Peyer's patch (tissue), 4 donors: ENCODE data around the gene PCDHB14. TPM values are rescaled to one million over a fixed set of nuclear protein-coding genes. Genes with fewer than 3 reads are reported as not detected.
"Not testable (repeated sequence)": the region's sequence is repeated elsewhere in the genome, so short reads cannot be mapped to it uniquely, and the experiment has no call there.

Experiments used
- DNase-seq, 3 donors: peaks; one replicate each; pipeline ENCODE4 v3.0.0-alpha.2; 2017 to 2019
- H3K27ac ChIP-seq, 4 donors: fragments of 200-600 bp; sonication (generic); one replicate each; pipeline ENCODE4 v1.5.1; 2016 to 2019
- H3K27me3 ChIP-seq, 2 donors: fragments of 200-600 bp; sonication (generic); one replicate each; pipeline ENCODE4 v1.5.1; 2019
- H3K36me3 ChIP-seq, 3 donors: fragments of 200-600 bp; sonication (generic); one replicate each; pipeline ENCODE4 v1.5.1; 2016 to 2019
- H3K4me1 ChIP-seq, 4 donors: fragments of 200-600 bp; sonication (generic); one replicate each; pipeline ENCODE4 v1.5.1; 2016 to 2019
- H3K4me3 ChIP-seq, 4 donors: fragments of 200-600 bp; sonication (generic); 1 replicate in 3 of 4; 2 replicates in 1 of 4; pipeline ENCODE4 v1.5.1; 2016 to 2019; ENCODE audit warnings: mild to moderate bottlenecking in 1 of 4
- H3K9me3 ChIP-seq, 4 donors: fragments of 200-600 bp; sonication (generic); one replicate each; pipeline ENCODE4 v1.5.1; 2016 to 2019; ENCODE audit warnings: mild to moderate bottlenecking in 1 of 4
- POLR2A ChIP-seq, 2 donors: fragments of 450-650 bp; IDR thresholded peaks; one replicate each; pipeline ENCODE4 v1.5.1; 2017; ENCODE audit warnings: antibody characterized with exemption in 2 of 2, mild to moderate bottlenecking in 2 of 2, moderate library complexity in 2 of 2
- total RNA-seq, 4 donors: library from RNA; depleted of rRNA; stranded (reverse); fragments of >200 nt; gene quantifications; one replicate each; pipeline ENCODE4 v1.1.0, GENCODE V29; 2016
- TF ChIP-seq, protein P1 (sequence below), 6 experiments: fragments of 450-650 bp in 4 of 6; fragments of 200-600 bp in 2 of 6; sonication (generic) in 1 of 6; IDR thresholded peaks; one replicate each; pipeline ENCODE4 v1.5.1; 2017 to 2019; ENCODE audit warnings: antibody characterized with exemption in 6 of 6, mild to moderate bottlenecking in 3 of 6, moderate library complexity in 1 of 6

The PCDHB14 gene
- total RNA-seq, 4 donors from 2014 or later: 0.19 to 1.1 (median 0.54) TPM; not detected in 1

GRCh38 chr5:141182248-141182647 is 40.9 kb upstream of the PCDHB14 start, which contains the start of gene PCDHB16:
Gene PCDHB16, plus strand, starts transcription at chr5:141182387. Its CDS starts 173 bp downstream, at chr5:141182560.
- H3K9me3 ChIP-seq: peaks cover 0 to 28% (median 2%) of the 10 kb centered on the region in 4 donors
- no peak for DNase-seq
- H3K27me3 ChIP-seq: no peaks in the 10 kb centered on the region
- no peak for TF ChIP-seq POLR2A (IDR thresholded peaks at IDR 0.05)
- no peaks in the 10 kb centered on the region for H3K36me3 ChIP-seq
- peak within 1 kb of the TSS in 1 of 4 donors; percentile 19 for H3K4me3 ChIP-seq
- H3K27ac ChIP-seq: no peak within 1 kb of the TSS
- H3K4me1 ChIP-seq: no peaks in the 10 kb centered on the region

DNA sequence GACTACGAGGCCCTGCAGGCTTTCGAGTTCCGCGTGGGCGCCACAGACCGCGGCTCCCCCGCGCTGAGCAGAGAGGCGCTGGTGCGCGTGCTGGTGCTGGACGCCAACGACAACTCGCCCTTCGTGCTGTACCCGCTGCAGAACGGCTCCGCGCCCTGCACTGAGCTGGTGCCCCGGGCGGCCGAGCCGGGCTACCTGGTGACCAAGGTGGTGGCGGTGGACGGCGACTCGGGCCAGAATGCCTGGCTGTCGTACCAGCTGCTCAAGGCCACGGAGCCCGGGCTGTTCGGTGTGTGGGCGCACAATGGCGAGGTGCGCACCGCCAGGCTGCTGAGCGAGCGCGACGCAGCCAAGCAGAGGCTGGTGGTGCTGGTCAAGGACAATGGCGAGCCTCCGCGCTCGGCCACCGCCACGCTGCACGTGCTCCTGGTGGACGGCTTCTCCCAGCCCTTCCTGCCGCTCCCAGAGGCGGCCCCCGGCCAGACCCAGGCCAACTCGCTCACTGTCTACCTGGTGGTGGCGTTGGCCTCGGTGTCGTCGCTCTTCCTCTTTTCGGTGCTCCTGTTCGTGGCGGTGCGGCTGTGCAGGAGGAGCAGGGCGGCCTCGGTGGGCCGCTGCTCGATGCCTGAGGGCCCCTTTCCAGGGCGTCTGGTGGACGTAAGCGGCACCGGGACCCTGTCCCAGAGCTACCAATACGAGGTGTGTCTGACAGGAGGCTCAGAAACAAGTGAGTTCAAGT is 38.9 kb upstream of the PCDHB14 start:
- not testable (repeated sequence) for DNase-seq, H3K36me3 ChIP-seq, H3K4me1 ChIP-seq, H3K27me3 ChIP-seq, H3K4me3 ChIP-seq, H3K27ac ChIP-seq
- peaks cover 0 to 20% (median under 1%) of the 10 kb centered on the region in 4 donors for H3K9me3 ChIP-seq

- no peak for DNase-seq
- H3K4me1 ChIP-seq: no peaks in the 10 kb centered on the region
- no peak for TF ChIP-seq POLR2A (IDR thresholded peaks at IDR 0.05)
- TF ChIP-seq, protein P1, sequence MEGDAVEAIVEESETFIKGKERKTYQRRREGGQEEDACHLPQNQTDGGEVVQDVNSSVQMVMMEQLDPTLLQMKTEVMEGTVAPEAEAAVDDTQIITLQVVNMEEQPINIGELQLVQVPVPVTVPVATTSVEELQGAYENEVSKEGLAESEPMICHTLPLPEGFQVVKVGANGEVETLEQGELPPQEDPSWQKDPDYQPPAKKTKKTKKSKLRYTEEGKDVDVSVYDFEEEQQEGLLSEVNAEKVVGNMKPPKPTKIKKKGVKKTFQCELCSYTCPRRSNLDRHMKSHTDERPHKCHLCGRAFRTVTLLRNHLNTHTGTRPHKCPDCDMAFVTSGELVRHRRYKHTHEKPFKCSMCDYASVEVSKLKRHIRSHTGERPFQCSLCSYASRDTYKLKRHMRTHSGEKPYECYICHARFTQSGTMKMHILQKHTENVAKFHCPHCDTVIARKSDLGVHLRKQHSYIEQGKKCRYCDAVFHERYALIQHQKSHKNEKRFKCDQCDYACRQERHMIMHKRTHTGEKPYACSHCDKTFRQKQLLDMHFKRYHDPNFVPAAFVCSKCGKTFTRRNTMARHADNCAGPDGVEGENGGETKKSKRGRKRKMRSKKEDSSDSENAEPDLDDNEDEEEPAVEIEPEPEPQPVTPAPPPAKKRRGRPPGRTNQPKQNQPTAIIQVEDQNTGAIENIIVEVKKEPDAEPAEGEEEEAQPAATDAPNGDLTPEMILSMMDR (IDR thresholded peaks at IDR 0.05): peak in 3 of 6 experiments; percentile 8 to 18 (median 16)
- no peaks in the 10 kb centered on the region for H3K27me3 ChIP-seq
- H3K4me3 ChIP-seq: no peak within 1 kb of the TSS
- H3K36me3 ChIP-seq: no peaks in the 10 kb centered on the region
- H3K27ac ChIP-seq: no peak within 1 kb of the TSS
- peaks cover 0 to 19% (median 0%) of the 10 kb centered on the region in 4 donors for H3K9me3 ChIP-seq
Observed at GRCh38 chr5:141186897-141187512, 36.1 kb upstream of the PCDHB14 start, which contains the start of gene PCDHB9. Gene PCDHB9, plus strand, starts transcription at chr5:141187161. Its CDS starts 158 bp downstream, at chr5:141187319.

- H3K9me3 ChIP-seq: peaks cover 0 to 17% (median 0%) of the 10 kb centered on the region in 4 donors
- H3K27ac ChIP-seq, H3K27me3 ChIP-seq, DNase-seq, H3K4me3 ChIP-seq, H3K4me1 ChIP-seq, H3K36me3 ChIP-seq: not testable (repeated sequence)
Observed at GRCh38 chr5:141188682-141189081, 34.5 kb upstream of the PCDHB14 start.

DNA sequence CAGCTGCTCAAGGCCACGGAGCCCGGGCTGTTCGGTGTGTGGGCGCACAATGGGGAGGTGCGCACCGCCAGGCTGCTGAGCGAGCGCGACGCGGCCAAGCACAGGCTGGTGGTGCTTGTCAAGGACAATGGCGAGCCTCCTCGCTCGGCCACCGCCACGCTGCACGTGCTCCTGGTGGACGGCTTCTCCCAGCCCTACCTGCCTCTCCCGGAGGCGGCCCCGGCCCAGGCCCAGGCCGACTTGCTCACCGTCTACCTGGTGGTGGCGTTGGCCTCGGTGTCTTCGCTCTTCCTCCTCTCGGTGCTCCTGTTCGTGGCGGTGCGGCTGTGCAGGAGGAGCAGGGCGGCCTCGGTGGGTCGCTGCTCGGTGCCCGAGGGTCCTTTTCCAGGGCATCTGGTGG is 34.0 kb upstream of the PCDHB14 start:
- H3K9me3 ChIP-seq: peaks cover 0 to 16% (median 0%) of the 10 kb centered on the region in 4 donors
- H3K4me3 ChIP-seq, H3K27me3 ChIP-seq, H3K36me3 ChIP-seq, DNase-seq, H3K4me1 ChIP-seq, H3K27ac ChIP-seq: not testable (repeated sequence)

- peaks cover 0 to 14% (median 0%) of the 10 kb centered on the region in 4 donors for H3K9me3 ChIP-seq
- H3K27me3 ChIP-seq: no peaks in the 10 kb centered on the region
- no peak for TF ChIP-seq POLR2A (IDR thresholded peaks at IDR 0.05)
- TF ChIP-seq, protein P1 (IDR thresholded peaks at IDR 0.05): peak in 2 of 6 experiments; percentile 15 to 39
- H3K27ac ChIP-seq: no peak within 1 kb of the TSS
- no peak for DNase-seq
- no peaks in the 10 kb centered on the region for H3K36me3 ChIP-seq
- no peak within 1 kb of the TSS for H3K4me3 ChIP-seq
- no peaks in the 10 kb centered on the region for H3K4me1 ChIP-seq
Observed at GRCh38 chr5:141192110-141192725, 30.9 kb upstream of the PCDHB14 start, which contains the start of gene PCDHB10. Gene PCDHB10, plus strand, starts transcription at chr5:141192353. Its CDS starts 200 bp downstream, at chr5:141192553.

GRCh38 chr5:141194332-141194731 is 28.8 kb upstream of the PCDHB14 start:
- DNase-seq, H3K4me3 ChIP-seq: not testable (repeated sequence)

GRCh38 chr5:141196363-141196762 is 26.8 kb upstream of the PCDHB14 start:
- Histone ChIP-seq H3K4me1 (no peaks in the 10 kb centered on the region), H3K4me3 (no peak overlapping the region), H3K27ac (no peak overlapping the region), H3K36me3 (no peaks in the 10 kb centered on the region), H3K9me3 (peaks cover 0 to 45% (median 0%) of the 10 kb centered on the region in 4 donors), H3K27me3 (no peaks in the 10 kb centered on the region)
- no peak for TF ChIP-seq POLR2A (IDR thresholded peaks at IDR 0.05)
- TF ChIP-seq, protein P1 (IDR thresholded peaks at IDR 0.05): no peak
- no peak for DNase-seq

More at GRCh38 chr5:141194332-141194731, 28.8 kb upstream of the PCDHB14 start:
- H3K9me3 ChIP-seq: peaks cover 0 to 34% (median 0%) of the 10 kb centered on the region in 4 donors
- H3K27me3 ChIP-seq, H3K27ac ChIP-seq, H3K36me3 ChIP-seq, H3K4me1 ChIP-seq: not testable (repeated sequence)
